ENCODE data around the gene NTSR1. TPM values are rescaled to one million over a fixed set of nuclear protein-coding genes. Genes with fewer than 3 reads are reported as not detected.
A peak's percentile ranks its signal among the peaks of the same experiment; 100 is the strongest.

NTSR1 gene
- total and polyA plus RNA-seq, 4 donors: 0.02 to 3.7 (median 0.76) TPM

- Histone ChIP-seq H3K27me3 (ENCODE audit: control insufficient read depth in 3 of 3, insufficient read depth in 3 of 3, low read length in 2 of 3) (no peaks in the 10 kb centered on the region), H3K4me1 (ENCODE audit: control insufficient read depth in 5 of 5, insufficient read depth in 5 of 5, low read length in 5 of 5) (peaks cover 0 to 25% (median 6%) of the 10 kb centered on the region in 5 donors), H3K9me3 (ENCODE audit: control insufficient read depth in 4 of 4, insufficient read depth in 3 of 4, low read length in 3 of 4) (no peaks in the 10 kb centered on the region), H3K36me3 (ENCODE audit: control insufficient read depth in 4 of 4, insufficient read depth in 4 of 4, low read length in 4 of 4) (peaks cover 3 to 27% (median 12%) of the 10 kb centered on the region in 4 donors), H3K27ac (ENCODE audit: low read depth in 1 of 2, low read length in 1 of 2) (peak overlapping the region in 1 of 2 donors; percentile 5), H3K4me3 (no peak overlapping the region), H3K9ac (ENCODE audit: insufficient read depth in 1 of 2, low read length in 2 of 2) (no peak overlapping the region)
- TF ChIP-seq CTCF (IDR thresholded peaks at IDR 0.05; ENCODE audit: control extremely low read depth, extremely low read depth): no peak
- DNase-seq (peak; percentile 34 to 46 (median 37)), ATAC-seq (ENCODE audit: insufficient read depth, low FRiP score) (no peak)
- WGBS, 2 donors: 17 to 18% methylated on average over 25 of the region's 25 CpGs
These were observed 95.5 kb downstream of the NTSR1 start for GRCh38 chr20:62804021-62804626.

- Histone ChIP-seq H3K27me3 (ENCODE audit: control insufficient read depth in 3 of 3, insufficient read depth in 3 of 3, low read length in 2 of 3) (no peaks in the 10 kb centered on the region), H3K4me1 (ENCODE audit: control insufficient read depth in 5 of 5, insufficient read depth in 5 of 5, low read length in 5 of 5) (peaks cover 0 to 25% (median 6%) of the 10 kb centered on the region in 5 donors), H3K4me3 (peak within 1 kb of the TSS; percentile 98), H3K9ac (ENCODE audit: insufficient read depth in 1 of 2, low read length in 2 of 2) (peak within 1 kb of the TSS in 1 of 2 donors; percentile 19), H3K36me3 (ENCODE audit: control insufficient read depth in 4 of 4, insufficient read depth in 4 of 4, low read length in 4 of 4) (peaks cover 3 to 29% (median 17%) of the 10 kb centered on the region in 4 donors), H3K9me3 (ENCODE audit: control insufficient read depth in 4 of 4, insufficient read depth in 3 of 4, low read length in 3 of 4) (no peaks in the 10 kb centered on the region), H3K27ac (ENCODE audit: low read depth in 1 of 2, low read length in 1 of 2) (peak within 1 kb of the TSS; percentile 24 to 93)
- ATAC-seq (ENCODE audit: insufficient read depth, low FRiP score): peak; percentile 50
- no peak for TF ChIP-seq CTCF (IDR thresholded peaks at IDR 0.05; ENCODE audit: control extremely low read depth, extremely low read depth)
- peak; percentile 61 to 74 (median 73) for DNase-seq
- 0 to 1% methylated on average over 29 to 77 of the region's 77 CpGs for WGBS, 2 donors
These were observed 96.1 kb downstream of the NTSR1 start, which contains the start of gene OGFR for GRCh38 chr20:62804627-62805154. Gene OGFR, plus strand, starts transcription at chr20:62804835. Its CDS starts 25 bp downstream, at chr20:62804860.

GRCh38 chr20:62805155-62805710, 96.6 kb downstream of the NTSR1 start:
- H3K27me3 ChIP-seq (ENCODE audit: control insufficient read depth in 3 of 3, insufficient read depth in 3 of 3, low read length in 2 of 3): no peaks in the 10 kb centered on the region
- H3K9ac ChIP-seq (ENCODE audit: insufficient read depth in 1 of 2, low read length in 2 of 2): peak overlapping the region in 1 of 2 donors; percentile 19
- WGBS, 2 donors: 0 to 1% methylated on average over 22 to 58 of the region's 58 CpGs
- DNase-seq (peak in 1 of 3 donors; percentile 28), ATAC-seq (ENCODE audit: insufficient read depth, low FRiP score) (peak; percentile 9)
- peaks cover 3 to 30% (median 22%) of the 10 kb centered on the region in 4 donors for H3K36me3 ChIP-seq (ENCODE audit: control insufficient read depth in 4 of 4, insufficient read depth in 4 of 4, low read length in 4 of 4)
- TF ChIP-seq CTCF (IDR thresholded peaks at IDR 0.05; ENCODE audit: control extremely low read depth, extremely low read depth): no peak
- peak overlapping the region; percentile 98 for H3K4me3 ChIP-seq
- no peaks in the 10 kb centered on the region for H3K9me3 ChIP-seq (ENCODE audit: control insufficient read depth in 4 of 4, insufficient read depth in 3 of 4, low read length in 3 of 4)
- H3K4me1 ChIP-seq (ENCODE audit: control insufficient read depth in 5 of 5, insufficient read depth in 5 of 5, low read length in 5 of 5): peaks cover 0 to 25% (median 6%) of the 10 kb centered on the region in 5 donors
- H3K27ac ChIP-seq (ENCODE audit: low read depth in 1 of 2, low read length in 1 of 2): peak overlapping the region; percentile 24 to 73
